Measurements from ENCODE around the gene CREG2.
"Not testable (repeated sequence)": the region's sequence is repeated elsewhere in the genome, so short reads cannot be mapped to it uniquely, and the experiment has no call there.

The CREG2 gene

GRCh38 chr2:101341901-101342624 lies 45.2 kb downstream of the CREG2 start:
- DNase-seq: peak; percentile 9

DNA sequence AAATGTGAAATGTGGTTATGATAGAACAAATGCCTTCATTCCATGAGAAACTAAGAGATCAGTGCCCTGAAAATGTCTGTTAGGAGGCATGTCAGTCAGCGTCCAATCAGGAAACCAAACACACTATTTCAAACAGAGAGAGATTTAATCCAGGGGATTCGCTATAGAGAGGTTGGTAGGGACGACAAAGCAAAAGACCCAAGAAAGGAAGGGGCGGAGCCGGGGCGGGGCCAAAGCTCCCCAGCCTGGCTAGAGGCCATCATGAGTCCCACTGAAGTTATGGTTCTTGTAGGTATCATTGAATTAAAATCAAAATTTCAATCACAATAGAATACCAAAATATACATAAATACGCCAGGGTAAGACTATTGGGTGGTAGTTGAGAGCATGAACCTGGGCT lies 45.9 kb downstream of the CREG2 start:
- no peak for DNase-seq

DNA sequence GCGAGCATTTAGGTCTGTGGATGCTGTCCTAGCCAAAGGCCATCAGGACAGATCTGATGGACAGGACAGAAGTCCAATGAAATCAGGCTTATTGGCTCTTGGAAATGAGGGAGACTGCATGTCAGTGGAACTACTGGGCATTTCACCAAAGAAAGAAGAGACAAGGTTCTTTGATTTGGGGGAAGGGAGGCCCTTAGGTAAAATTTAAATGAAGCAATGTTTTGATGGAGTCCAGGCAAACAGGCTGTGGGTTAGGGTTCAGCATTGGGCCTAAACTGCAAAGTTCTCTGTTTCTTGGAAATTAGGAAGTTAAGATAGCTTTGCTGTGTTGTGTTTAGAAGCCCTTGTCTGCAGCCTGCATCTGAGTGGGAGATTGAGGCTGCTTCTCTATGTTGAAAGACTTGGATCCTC lies 47.2 kb downstream of the CREG2 start:
- no peak for DNase-seq

- DNase-seq: no peak
These were observed 47.9 kb downstream of the CREG2 start for GRCh38 chr2:101339266-101339880.

- DNase-seq: no peak
These were observed 49.4 kb downstream of the CREG2 start for GRCh38 chr2:101337877-101338276.

GRCh38 chr2:101332885-101333766 lies 54.2 kb downstream of the CREG2 start:
- DNase-seq: no peak

DNA sequence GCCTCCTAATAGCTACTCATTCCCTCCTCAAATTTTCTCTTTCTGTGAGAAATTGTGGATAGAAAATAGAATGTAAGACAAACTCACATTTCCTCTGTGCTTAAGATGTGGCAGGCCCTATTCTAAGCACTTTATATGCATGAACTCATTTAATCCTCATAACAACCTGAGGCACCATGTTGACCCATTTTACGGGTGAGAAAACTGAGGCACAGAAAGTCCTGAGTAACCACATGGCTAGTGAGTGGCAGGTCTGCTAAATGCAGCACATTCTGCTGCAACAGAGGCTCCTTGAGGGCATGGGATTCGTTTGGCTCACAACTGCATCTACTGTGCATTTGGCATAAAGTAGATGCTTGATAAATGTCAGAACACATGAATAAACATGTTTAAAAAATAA lies 56.1 kb downstream of the CREG2 start:
- no peak for DNase-seq

DNA sequence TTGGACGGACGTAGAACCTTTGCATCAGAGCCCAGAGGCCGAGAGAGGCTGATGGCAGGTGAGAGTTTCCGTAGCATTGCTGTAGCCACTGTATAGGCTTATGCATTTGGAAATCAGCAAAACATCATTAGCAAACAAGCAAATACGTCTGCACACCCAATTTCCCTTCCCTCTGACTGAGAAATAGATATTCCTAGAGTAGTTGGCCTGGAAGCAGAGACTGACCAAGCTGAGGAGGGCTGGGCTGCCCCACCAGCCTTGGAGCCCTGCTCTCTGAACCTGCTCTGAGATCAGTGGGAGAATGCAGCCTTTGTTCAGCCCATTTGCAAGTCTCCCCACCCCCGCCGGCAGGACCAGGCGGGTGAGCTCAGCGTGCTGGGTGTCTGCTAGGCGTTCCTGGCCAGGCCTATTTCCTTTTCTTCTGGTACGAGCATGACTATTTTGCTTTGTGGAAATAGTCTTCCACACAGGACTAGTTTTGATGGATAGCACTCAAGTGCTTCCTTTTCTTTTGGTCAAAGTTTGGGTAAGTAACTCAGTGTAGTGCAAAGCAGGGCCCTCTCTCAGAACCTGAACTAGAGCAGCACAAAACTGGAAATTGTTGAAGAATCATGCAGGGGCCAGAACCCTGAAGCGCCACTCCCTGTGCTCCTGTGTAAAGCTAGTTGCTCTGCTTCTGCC lies 56.9 kb downstream of the CREG2 start:
- DNase-seq: no peak

DNA sequence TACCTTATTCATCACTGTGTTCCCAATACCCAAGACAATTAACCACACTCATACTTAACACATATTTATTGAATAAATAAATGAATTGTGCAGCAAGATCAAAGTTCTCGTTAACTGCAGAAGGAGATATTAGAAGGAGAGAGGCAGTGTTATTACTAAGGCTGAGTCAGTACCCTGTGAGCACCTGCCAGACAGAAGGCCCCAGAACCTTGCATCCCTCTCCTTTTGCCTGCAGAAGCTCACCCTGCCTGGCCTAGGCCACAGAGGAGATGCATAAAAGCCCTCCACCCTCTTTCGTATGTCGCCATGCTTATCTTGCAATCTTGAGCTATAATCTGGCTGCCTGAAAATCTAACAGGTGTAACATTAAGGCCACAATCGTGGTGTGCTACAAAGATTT lies 58.3 kb downstream of the CREG2 start:
- no peak for DNase-seq

DNA sequence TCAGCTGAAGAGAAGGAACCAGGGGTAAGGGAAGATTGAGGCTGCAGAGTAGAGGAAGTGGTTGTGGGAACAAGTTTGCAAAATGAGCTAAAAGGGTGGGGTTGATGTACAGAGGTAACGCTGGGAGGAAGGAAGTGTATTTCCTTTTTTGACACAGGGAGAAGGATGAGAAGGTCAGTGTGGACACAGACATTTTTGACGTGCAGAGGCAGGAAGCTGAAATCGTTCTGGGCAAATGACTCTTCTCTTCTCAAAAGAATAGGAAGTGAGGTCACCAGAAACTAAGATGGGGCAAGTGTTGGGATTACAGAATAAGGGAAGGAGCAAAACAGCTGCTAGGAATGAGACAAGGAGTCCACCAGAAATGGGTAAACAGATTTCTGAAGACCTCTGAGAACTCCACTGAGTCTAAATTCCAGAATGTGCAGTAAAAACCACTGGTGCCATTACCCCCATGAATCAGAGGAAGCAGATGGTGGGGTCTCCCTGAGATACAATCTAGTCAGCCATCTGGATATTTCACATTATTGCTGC lies 58.8 kb downstream of the CREG2 start:
- no peak for DNase-seq

DNA sequence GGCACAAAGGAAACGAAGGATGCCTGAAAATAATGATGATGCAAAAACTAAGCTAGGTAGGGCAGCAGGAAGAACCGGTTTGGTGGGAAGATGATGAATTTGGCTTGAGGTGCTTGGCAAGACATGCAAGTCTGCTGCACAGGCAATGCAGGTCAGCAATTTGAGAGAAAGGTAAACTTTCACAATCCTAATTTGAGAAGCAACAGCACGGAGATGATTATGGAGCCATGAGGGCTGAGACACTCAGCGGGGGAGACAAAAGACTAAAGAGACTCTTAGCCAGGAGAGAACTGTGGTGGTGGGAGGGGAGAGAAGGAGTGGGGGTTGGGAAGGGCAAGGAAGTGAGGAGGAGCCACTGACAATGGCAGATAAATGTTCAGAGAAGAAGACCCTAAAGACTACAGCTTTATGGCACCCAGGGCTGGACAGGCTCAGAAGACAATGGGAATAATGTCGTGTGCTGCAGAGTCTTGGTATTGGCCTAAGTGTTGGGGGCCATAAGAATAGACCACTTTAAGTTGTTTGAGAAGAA lies 59.4 kb downstream of the CREG2 start:
- DNase-seq: no peak

GRCh38 chr2:101325425-101325824 lies 61.9 kb downstream of the CREG2 start:
- DNase-seq: no peak

DNA sequence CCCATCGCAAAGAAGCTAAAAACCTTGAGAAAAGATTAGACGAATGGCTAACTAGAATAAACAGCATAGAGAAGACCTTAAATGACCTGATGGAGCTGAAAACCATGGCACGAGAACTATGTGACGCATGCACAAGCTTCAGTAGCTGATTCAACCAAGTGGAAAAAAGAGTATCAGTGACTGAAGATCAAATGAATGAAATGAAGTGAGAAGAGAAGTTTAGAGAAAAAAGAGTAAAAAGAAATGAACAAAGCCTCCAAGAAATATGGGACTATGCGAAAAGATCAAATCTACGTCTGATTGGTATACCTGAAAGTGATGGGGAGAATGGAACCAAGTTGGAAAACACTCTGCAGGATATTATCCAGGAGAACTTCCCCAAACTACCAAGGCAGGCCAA lies 70.7 kb downstream of the CREG2 start:
- not testable (repeated sequence) for DNase-seq

DNA sequence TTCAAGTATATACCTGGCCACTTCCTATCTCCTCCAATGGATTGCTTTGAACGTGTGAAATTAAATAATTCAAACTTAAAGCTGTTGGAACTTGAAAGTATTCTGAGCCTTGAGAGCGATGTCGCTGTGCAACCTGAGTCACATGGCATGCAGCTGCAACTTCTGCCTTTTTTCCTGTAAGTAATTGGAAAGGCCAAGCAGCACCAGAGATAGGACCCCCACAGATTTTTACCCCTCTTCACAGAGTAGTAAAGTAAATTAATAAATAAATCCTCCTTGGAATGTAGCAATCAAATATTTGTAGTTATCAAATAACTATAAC lies 75.6 kb downstream of the CREG2 start:
- no peak for DNase-seq

GRCh38 chr2:101310834-101311695 lies 76.2 kb downstream of the CREG2 start:
- no peak for DNase-seq

- no peak for DNase-seq
These were observed 77.0 kb downstream of the CREG2 start for GRCh38 chr2:101310090-101310833.

DNA sequence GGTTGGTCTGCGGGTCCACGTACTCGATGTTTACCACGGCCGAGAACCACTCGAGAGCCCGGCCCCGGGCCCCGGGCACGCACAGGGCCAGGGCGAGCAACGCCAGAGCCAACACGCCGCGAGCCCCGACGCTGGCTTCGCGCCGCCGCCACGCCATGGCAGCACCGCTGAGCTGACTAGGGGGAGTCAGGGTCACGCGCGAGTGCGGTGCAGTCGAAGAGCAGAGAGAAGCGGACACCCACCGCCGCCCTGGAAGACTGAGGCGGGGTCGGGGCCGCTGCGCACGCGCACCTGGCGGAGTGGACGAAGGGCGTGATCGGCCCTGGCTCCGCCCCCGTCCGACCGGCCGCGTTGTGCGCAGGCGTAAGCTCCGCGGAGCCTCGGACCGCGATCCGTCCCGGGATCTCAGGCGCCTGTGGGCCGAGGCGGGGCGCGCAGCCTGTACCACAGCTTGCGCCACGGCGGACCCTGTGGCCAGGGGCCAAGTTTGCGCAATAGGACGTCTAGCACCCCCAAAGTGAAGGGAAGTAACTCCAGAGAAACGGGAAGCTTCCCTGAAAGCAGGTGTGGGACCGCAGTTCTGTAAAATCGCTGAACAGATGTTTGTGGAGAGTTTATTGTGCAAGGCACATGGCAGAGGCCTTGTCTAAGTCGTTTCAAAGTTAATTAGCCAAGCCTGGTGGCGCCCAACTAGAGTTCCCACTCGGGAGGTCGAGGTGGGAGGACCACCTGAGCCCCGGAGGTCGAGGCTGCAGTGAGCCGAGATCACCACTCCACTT lies 78.7 kb downstream of the CREG2 start, which contains the start of gene RNF149:
RNF149 (minus strand) TSS at position 270 of the 779 bp plus-strand sequence; CDS start at position 157, 113 bp downstream.
- DNase-seq: peak; percentile 21

- DNase-seq: no peak
These were observed 79.3 kb downstream of the CREG2 start for GRCh38 chr2:101307950-101308431.

DNA sequence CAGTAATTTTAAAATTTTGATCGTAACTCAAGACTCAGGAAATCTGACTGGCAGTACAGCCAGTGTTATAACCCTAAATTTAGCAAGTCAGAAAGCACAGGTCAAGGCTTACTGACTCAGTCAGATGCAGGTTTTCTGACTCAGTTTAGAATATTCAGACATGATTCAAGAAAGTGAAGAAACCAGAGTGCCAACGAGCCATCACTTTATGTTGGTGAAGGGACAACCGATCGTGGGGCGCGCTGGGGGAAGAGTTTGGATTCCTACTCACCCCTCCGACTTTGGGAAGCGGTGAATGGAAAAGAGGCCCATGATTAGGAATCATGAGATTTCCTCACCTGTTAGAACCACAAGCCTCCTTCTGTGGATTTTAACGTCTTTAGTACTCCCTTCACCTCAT lies 79.8 kb downstream of the CREG2 start:
- no peak for DNase-seq

DNA sequence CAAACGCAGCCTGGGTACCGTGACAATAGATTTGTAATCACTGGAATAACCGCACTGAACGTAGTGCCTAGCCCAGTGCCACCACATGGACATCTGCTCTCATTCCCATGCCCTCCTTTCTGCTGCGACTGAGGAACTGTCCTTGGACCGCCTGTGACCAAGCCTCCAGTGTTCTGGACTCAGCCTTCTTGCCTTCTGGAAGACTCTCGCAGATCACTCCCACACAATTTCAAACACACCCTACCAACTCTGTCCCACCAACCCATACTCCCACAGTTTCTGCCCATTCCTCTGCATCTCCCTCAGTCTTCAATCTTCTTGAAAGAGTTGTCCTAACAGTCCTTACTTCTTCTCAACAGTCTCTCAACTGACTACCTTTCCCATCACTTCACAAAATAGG lies 80.9 kb downstream of the CREG2 start:
- DNase-seq: no peak
